Testis (tissue), 2 donors: Measurements from ENCODE around the gene CCDC7.

Experiments used
- CTCF ChIP-seq, 3 experiments: fragments of 450-650 bp in 2 of 3; fragments of 200-600 bp in 1 of 3; sonication (generic) in 1 of 3; IDR thresholded peaks; one replicate each; pipeline ENCODE4 v1.5.1; 2016 to 2019; ENCODE audit warnings: antibody characterized with exemption in 3 of 3, mild to moderate bottlenecking in 2 of 3, moderate library complexity in 1 of 3
- POLR2A ChIP-seq: fragments of 450-650 bp; IDR thresholded peaks from one replicate; pipeline ENCODE4 v1.6.1; 2017; ENCODE audit warnings: antibody characterized with exemption, mild to moderate bottlenecking, moderate library complexity

GRCh38 chr10:32621969-32622368 lies 176.0 kb downstream of the CCDC7 start:
- no peak for TF ChIP-seq CTCF (IDR thresholded peaks at IDR 0.05)
- no peak for TF ChIP-seq POLR2A
